IPS-20b (cell line): ENCODE data around the gene KCNMB3.
"Not testable (repeated sequence)": the region's sequence is repeated elsewhere in the genome, so short reads cannot be mapped to it uniquely, and the experiment has no call there.

ENCODE experiments used
- H3K27ac ChIP-seq: one replicate; pipeline ENCODE4 v1.5.1; 2013; ENCODE audit warnings: low read length
- H3K27me3 ChIP-seq: 2 replicates; pipeline ENCODE4 v1.6.1; 2013; ENCODE audit warnings: mild to moderate bottlenecking, low read length, inconsistent platforms; ENCODE audit not compliant: insufficient read depth
- H3K36me3 ChIP-seq: 2 replicates; pipeline ENCODE4 v1.6.1; 2013; ENCODE audit warnings: low read depth, mild to moderate bottlenecking, inconsistent platforms, low read length, moderate library complexity; ENCODE audit not compliant: insufficient read depth
- H3K4me1 ChIP-seq: 2 replicates; pipeline ENCODE4 v1.6.1; 2013; ENCODE audit warnings: mild to moderate bottlenecking, control low read depth, inconsistent platforms, low read length, moderate library complexity; ENCODE audit not compliant: insufficient read depth
- H3K4me3 ChIP-seq: 2 replicates; pipeline ENCODE4 v1.5.1; 2013; ENCODE audit warnings: mild to moderate bottlenecking, low read length, inconsistent platforms
- H3K9ac ChIP-seq: 2 replicates; pipeline ENCODE4 v1.6.1; 2013; ENCODE audit warnings: low read depth, mild to moderate bottlenecking, inconsistent platforms, low read length, moderate library complexity
- H3K9me3 ChIP-seq: 2 replicates; pipeline ENCODE4 v1.6.1; 2013; ENCODE audit warnings: mild to moderate bottlenecking, low read depth, low read length, inconsistent platforms; ENCODE audit not compliant: insufficient read depth

KCNMB3 gene

DNA sequence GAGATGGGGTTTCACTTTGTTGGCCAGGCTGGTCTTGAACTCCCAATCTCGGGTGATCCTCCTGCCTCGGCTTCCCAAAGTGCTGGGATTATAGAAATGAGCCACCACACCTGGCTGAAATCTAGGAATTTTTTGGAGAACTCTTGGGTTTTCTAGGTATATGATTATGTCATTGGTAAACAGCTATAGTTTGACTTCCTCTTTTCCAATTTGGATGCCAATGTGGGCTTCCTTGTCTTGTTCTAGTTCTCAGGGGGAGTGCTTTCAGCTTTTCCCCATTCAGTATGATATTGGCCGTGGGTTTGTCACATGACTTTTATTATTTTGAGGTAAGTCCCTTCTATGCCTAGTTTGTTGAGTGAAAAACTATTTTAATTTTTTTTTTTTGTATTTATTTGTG is 17.9 kb downstream of the KCNMB3 start:
- no peak overlapping the region for H3K27ac ChIP-seq
- no peaks in the 10 kb centered on the region for H3K4me1 ChIP-seq
- no peaks in the 10 kb centered on the region for H3K9me3 ChIP-seq
- H3K27me3 ChIP-seq = no peaks in the 10 kb centered on the region
- no peak overlapping the region for H3K4me3 ChIP-seq
- H3K9ac ChIP-seq = no peak overlapping the region
- peaks cover 20% of the 10 kb centered on the region for H3K36me3 ChIP-seq

DNA sequence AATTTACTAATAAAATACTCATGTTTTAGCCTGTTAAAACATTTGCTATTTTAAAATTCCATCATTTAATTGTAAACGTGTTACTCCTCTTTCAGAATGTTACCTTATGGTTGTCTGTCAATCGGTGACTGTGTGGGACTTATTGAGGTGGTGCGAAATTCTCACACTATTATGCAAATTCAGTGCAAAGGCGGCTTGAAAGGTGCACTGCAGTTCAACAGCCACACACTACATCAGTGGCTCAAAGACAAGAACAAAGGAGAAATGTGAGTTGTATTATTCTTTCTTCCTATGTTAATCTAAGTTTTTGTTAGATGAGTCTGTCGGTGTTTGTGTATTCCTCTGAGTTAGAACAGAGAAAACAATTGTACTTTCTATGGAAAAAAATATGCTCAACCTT is 21.7 kb downstream of the KCNMB3 start:
- Histone ChIP-seq H3K27ac (no peak overlapping the region), H3K36me3 (peaks cover 16% of the 10 kb centered on the region), H3K9me3 (no peaks in the 10 kb centered on the region), H3K27me3 (no peaks in the 10 kb centered on the region), H3K9ac (no peak overlapping the region), H3K4me3 (no peak overlapping the region), H3K4me1 (no peaks in the 10 kb centered on the region)

- Histone ChIP-seq H3K4me3 (no peak overlapping the region), H3K4me1 (no peaks in the 10 kb centered on the region), H3K27ac (no peak overlapping the region), H3K9ac (no peak overlapping the region), H3K9me3 (no peaks in the 10 kb centered on the region), H3K27me3 (no peaks in the 10 kb centered on the region), H3K36me3 (peaks cover 22% of the 10 kb centered on the region; the same call in 1 of the 2 replicates)
Measured at GRCh38 chr3:179227349-179227748, 23.6 kb downstream of the KCNMB3 start.

GRCh38 chr3:179224584-179224983 is 26.3 kb downstream of the KCNMB3 start:
- Histone ChIP-seq H3K4me3 (no peak overlapping the region), H3K9ac (no peak overlapping the region), H3K27ac (no peak overlapping the region), H3K9me3 (no peaks in the 10 kb centered on the region), H3K27me3 (no peaks in the 10 kb centered on the region), H3K4me1 (no peaks in the 10 kb centered on the region), H3K36me3 (peaks cover 13% of the 10 kb centered on the region; the same call in 1 of the 2 replicates)

GRCh38 chr3:179223548-179223947 is 27.4 kb downstream of the KCNMB3 start:
- Histone ChIP-seq H3K4me1 (no peaks in the 10 kb centered on the region), H3K9me3 (no peaks in the 10 kb centered on the region), H3K36me3 (peaks cover 13% of the 10 kb centered on the region; the same call in 1 of the 2 replicates), H3K4me3 (no peak overlapping the region), H3K27me3 (no peaks in the 10 kb centered on the region), H3K9ac (no peak overlapping the region), H3K27ac (no peak overlapping the region)

DNA sequence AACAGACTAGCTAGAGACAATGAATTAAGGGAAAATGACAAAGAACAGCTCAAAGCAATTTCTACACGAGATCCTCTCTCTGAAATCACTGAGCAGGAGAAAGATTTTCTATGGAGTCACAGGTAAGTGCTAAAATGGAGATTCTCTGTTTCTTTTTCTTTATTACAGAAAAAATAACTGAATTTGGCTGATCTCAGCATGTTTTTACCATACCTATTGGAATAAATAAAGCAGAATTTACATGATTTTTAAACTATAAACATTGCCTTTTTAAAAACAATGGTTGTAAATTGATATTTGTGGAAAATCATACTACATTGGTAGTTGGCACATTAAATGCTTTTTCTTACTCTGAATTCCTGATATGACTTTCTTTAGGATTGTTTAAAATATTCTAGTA is 32.7 kb downstream of the KCNMB3 start:
- H3K9me3 ChIP-seq, H3K27me3 ChIP-seq, H3K27ac ChIP-seq, H3K4me3 ChIP-seq, H3K4me1 ChIP-seq, H3K9ac ChIP-seq: not testable (repeated sequence)
- H3K36me3 ChIP-seq = peaks cover 11% of the 10 kb centered on the region; the same call in 1 of the 2 replicates

DNA sequence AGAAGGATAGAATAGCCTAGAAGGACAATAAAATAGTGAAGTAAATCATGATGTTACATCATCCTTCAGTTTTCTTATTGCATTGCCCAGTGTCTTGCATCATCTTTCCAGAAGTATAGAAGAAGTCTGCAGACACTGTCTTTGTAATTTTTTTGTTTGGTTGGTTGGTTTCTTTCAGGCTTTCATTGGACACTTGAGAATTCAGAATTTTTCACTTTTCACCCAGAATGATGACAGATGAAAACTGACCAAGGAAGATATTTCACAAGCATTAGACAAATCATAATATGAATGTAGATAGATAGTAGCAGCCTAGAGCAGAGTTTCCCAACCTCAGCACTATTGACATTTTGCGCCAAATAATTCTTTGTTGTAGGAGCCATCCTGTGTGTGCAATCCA is 35.4 kb downstream of the KCNMB3 start:
- H3K36me3 ChIP-seq, H3K4me3 ChIP-seq, H3K4me1 ChIP-seq, H3K27ac ChIP-seq, H3K9ac ChIP-seq, H3K9me3 ChIP-seq, H3K27me3 ChIP-seq: not testable (repeated sequence)

- H3K9me3 ChIP-seq = no peaks in the 10 kb centered on the region
- H3K36me3 ChIP-seq = peaks cover 25% of the 10 kb centered on the region; the same call in 1 of the 2 replicates
- H3K9ac ChIP-seq = no peak overlapping the region
- H3K27me3 ChIP-seq = no peaks in the 10 kb centered on the region
- peaks cover 8% of the 10 kb centered on the region for H3K4me1 ChIP-seq
- no peak overlapping the region for H3K27ac ChIP-seq
- H3K4me3 ChIP-seq = no peak overlapping the region
Measured at GRCh38 chr3:179200790-179201189, 50.1 kb downstream of the KCNMB3 start.

GRCh38 chr3:179196700-179197099 is 54.2 kb downstream of the KCNMB3 start:
- no peak overlapping the region for H3K4me3 ChIP-seq
- H3K27me3 ChIP-seq = no peaks in the 10 kb centered on the region
- H3K4me1 ChIP-seq = peaks cover 17% of the 10 kb centered on the region
- H3K27ac ChIP-seq = no peak overlapping the region
- H3K9me3 ChIP-seq = no peaks in the 10 kb centered on the region
- peaks cover 12% of the 10 kb centered on the region; the same call in 1 of the 2 replicates for H3K36me3 ChIP-seq
- no peak overlapping the region for H3K9ac ChIP-seq

DNA sequence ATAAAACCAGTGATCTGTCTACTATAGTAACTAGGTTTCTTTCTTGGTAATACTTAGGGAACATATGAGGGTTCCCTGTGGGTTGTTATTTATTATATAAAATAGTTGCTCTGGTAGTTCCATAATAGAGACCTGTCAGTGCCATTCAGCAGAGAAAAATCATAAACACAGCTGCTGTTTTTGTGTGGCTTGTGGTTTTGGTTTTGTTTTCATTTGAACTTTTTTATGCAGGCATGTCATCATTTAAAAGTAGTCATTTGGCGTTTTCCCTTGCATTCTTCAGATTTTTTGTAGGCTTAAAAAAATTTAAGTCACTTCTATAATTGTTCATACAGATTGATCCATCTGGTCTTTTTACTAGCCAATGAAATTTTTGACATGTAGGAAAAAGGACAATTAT is 54.8 kb downstream of the KCNMB3 start:
- no peaks in the 10 kb centered on the region for H3K9me3 ChIP-seq
- H3K27me3 ChIP-seq = no peaks in the 10 kb centered on the region

DNA sequence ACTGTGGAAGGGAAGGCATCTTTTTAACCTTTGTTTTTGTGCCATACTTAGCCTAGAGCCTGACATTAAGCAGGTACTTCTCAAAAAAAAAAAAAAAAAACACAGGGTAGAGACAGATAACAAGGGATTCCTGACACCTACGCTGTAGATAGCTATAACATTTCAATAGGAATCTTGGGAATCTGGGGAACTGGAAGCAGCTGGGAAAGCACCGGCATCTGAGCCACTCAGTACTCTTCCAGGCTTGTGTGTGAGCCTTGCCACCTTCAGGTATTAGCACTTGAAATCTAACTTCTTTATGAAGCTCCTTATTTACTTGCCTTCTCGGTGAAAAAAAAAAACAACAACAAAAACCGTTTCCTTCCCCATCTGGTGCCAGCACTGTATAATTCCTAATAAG is 56.0 kb downstream of the KCNMB3 start:
- no peak overlapping the region for H3K4me3 ChIP-seq
- H3K27ac ChIP-seq = no peak overlapping the region
- peaks cover 28% of the 10 kb centered on the region for H3K4me1 ChIP-seq
- no peaks in the 10 kb centered on the region for H3K9me3 ChIP-seq
- no peak overlapping the region for H3K9ac ChIP-seq
- peaks cover 4% of the 10 kb centered on the region; the same call in 1 of the 2 replicates for H3K36me3 ChIP-seq
- no peaks in the 10 kb centered on the region for H3K27me3 ChIP-seq

More for the DNA sequence above, 54.8 kb downstream of the KCNMB3 start:
- Histone ChIP-seq H3K27ac (no peak overlapping the region), H3K4me3 (no peak overlapping the region), H3K4me1 (peaks cover 17% of the 10 kb centered on the region), H3K36me3 (peaks cover 9% of the 10 kb centered on the region; the same call in 1 of the 2 replicates), H3K9ac (no peak overlapping the region)
